HG02840 (cell line): ENCODE measurements around the gene LRP10.

Experiments
- ATAC-seq: cut with Tn5 transposase; IDR thresholded peaks from one replicate; pipeline ENCODE4 v1.9.1; 2021; ENCODE audit warnings: mild to moderate bottlenecking, moderate library complexity, moderate number of reproducible peaks; ENCODE audit not compliant: unreplicated experiment, low FRiP score

Gene LRP10

DNA sequence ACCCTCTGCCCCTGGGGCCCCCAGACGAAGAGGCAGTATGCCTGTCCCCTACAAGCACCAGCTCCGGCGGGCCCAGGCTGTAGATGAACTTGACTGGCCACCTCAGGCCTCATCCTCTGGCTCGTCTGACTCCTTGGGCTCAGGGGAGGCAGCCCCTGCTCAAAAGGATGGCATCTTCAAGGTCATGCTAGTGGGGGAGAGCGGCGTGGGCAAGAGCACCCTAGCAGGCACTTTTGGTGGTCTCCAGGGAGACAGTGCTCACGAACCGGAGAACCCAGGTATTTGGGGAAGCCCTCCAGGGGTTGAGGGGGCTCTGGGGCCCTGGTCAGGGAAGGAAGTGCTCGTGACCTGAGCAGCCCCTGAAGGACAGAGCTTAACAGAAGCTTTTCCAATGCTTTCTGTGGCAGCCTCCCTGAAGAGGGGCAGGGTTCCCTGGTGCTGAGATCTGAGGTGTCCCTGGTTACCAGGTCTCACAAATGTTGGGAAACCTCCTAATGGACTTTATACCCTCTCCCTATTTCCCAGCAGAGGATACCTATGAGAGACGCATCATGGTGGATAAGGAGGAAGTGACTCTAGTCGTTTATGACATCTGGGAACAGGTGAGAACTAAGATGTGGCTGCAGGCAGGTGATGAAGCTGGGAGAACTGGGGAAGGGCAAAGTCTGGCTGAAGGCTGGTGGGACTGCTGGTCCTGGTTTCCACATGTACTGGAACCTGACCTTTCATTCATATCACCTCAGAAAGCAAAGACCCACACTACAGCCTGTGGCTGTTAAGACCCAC, 13.4 kb downstream of the LRP10 start:
- ATAC-seq, result no peak

GRCh38 chr14:22885975-22886374, 14.4 kb downstream of the LRP10 start:
- no peak for ATAC-seq

DNA sequence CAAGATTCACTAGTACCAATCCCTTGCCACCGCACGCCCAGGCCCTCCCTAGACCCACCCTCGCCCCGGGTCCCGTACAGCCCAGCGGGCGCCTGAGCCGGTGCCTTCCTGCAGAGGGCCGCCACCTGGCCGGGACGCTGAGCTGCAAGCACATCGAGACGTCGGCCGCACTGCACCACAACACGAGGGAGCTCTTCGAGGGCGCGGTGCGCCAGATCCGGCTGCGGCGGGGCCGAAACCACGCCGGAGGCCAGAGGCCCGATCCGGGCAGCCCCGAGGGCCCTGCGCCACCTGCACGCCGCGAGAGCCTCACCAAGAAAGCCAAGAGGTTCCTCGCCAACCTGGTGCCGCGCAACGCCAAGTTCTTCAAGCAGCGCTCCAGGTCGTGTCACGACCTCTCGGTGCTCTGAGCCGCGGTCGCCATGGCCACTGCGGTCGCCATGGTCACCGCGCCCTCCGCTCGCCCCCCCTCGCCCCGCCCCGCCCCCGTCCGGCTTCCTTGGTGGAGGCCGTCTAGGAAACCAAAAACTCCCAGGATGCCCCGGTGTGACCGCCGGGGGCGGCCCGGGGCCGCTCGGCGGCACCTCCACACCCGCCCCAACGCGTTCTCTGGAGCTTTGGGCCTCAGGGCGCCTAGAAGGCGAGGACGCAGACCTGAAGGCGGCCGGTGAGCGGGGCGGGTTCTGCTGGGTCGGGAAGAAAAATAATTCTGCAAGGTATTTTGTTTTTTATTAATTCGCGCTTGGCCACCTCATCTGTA, 15.1 kb downstream of the LRP10 start:
- ATAC-seq, result peak; percentile 57

- peak; percentile 33 for ATAC-seq
Observed at GRCh38 chr14:22887260-22887989, 15.9 kb downstream of the LRP10 start.

DNA sequence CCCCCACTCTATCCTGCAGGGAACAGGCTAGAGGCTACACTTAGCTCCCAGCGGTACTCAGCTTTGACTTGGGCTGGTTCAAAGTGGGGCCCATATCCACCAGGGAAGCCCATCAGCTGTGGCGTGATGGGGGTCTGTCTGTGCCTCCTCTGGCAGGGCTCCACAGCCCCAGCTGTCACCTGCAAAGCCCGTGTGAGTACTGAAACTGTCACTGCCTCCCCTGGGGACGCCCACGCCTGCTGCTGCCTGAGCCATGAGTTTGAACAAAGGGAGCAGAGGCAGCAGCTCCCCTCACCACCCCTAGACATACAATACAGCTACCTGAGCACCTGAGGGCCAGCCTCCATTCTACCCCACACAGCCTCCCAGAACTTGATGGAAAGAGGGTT, 16.4 kb downstream of the LRP10 start:
- no peak for ATAC-seq

GRCh38 chr14:22888662-22889061, 17.1 kb downstream of the LRP10 start:
- no peak for ATAC-seq

DNA sequence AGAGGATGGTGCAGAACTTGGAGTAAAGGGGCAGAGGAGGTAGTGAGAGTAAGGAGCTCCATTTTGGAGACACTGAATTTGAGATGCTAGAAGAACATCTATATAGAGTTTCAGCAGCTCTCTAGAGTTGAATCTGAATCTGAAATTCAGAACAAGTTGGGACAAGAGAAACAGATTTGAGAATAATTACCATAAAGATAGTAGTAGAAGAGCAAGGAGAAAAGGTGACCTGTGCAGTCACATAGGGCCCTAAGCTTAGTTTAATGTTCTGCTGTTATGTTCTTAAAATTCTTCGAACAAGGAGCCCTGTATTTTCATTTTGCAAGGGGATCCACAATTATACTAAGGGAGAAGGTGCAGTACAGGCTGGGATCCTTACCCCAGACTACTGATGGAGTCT, 18.9 kb downstream of the LRP10 start:
- no peak for ATAC-seq

- ATAC-seq, result no peak
Observed at GRCh38 chr14:22892488-22892887, 20.9 kb downstream of the LRP10 start.

- no peak for ATAC-seq
Observed at GRCh38 chr14:22893706-22894105, 22.2 kb downstream of the LRP10 start.

GRCh38 chr14:22895402-22895801, 23.9 kb downstream of the LRP10 start:
- ATAC-seq, result no peak

DNA sequence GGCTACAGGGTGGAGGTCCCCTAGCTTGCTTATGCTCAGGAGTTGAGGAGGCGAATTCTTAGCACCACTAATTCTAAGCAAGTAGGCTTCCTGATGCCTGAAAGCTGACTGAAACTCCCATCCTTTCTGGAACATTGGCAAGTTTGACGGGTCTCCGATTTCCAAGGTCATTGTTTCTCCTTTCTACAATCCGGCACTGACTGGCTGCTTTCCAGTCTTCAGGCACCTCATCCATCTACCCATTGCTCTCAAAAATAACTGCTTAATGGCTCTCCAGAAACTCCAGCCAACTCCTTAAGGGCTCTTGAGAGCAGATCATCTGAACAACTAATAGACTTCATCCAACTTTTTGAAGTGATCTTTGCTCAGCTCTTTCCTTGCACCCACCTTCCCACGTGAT, 24.8 kb downstream of the LRP10 start:
- ATAC-seq, result no peak

- no peak for ATAC-seq
Observed at GRCh38 chr14:22896760-22897159, 25.2 kb downstream of the LRP10 start.

DNA sequence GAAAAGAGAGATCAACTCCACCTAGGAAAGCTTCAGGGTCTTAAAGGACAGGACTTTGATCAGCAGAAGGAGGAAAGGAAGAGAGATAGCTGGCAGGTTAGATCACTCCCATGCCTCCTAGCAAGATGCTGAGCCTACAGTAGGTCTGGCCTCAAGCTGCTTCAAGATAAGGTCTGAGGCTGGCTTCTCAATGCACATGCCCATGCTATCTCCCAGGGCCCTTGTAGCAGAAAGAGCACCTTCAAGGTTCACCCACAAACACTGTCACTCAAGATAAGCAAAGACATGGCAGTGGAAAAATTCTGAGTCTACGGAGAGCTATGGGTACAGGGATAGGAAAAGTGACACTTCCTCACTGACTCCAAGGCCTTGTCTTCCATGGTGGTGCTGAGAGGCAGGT, 25.8 kb downstream of the LRP10 start:
- ATAC-seq, result no peak

- ATAC-seq, result no peak
Observed at GRCh38 chr14:22898302-22899090, 27.0 kb downstream of the LRP10 start.

GRCh38 chr14:22900081-22900799, 28.7 kb downstream of the LRP10 start:
- no peak for ATAC-seq

- no peak for ATAC-seq
Observed at GRCh38 chr14:22901799-22902198, 30.3 kb downstream of the LRP10 start.

DNA sequence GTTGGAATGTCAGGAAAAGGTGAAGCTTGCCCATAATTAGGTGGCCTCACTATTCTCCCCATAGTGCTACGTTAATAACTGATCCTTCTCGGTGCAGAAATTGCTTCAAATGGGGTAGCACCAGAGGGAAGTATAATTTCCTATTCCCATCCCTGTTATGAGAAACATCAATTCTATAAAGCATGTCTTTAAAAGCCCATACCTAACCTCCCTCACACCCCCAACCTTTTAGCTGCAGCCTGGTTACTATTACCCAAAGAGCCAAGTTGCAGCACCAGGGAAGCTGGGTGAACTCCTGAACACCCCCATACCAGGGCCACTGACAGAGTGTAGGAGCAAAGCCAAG, 32.2 kb downstream of the LRP10 start:
- no peak for ATAC-seq

DNA sequence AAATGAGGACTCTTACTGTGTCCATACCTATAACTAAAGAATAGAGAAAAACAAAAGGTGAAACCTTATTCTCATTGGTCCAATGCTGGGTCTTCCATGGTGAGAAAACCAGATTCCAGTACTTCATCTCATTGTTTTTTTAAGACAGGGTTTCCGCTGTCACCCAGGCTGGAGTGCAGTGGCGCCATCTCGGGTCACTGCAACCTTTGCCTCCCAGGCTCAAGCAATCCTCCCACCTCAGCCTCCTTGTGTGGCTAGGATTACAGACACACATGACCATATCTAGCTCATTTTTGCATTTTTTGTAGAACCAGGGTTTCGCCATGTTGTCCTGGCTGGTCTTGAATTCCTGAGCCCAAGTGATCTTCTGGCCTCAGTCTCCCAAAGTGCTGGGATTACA, 34.1 kb downstream of the LRP10 start:
- no peak for ATAC-seq

DNA sequence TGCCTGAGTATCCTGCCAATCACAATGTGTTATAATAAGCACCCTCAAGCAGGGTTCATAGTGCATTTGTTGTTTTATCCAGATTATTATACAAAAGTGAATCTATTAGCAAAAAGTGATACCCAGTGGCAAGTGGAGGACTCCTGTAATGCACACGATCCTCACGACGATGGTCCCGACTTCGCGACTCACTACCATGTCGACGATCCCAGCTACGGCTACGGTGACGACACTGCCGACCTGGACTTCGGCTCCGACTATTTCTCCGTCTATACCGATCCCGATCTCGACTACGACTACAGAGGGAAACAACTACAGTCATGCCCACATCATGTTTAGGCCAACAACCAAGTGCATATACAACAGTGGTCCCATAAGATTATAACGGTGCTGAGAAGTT, 34.5 kb downstream of the LRP10 start:
- ATAC-seq, result no peak

DNA sequence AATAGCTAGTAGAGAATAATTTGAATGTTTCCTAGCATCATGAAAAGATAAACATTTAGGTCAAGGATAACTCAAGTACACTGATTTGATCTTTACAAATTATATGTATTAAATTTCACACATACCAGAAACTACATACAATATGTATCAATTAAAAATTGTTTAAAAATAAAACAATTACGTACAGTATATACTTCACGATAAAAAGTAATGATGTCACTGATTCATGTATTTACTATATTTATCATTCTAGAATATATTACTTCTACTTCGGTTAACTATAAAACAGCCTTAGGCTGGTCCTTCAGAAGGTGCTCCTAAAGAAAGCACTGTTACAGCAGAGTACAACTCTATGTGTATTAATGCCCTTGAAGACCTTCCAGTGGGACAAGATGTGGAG, 35.9 kb downstream of the LRP10 start:
- no peak for ATAC-seq
